HG02763 (cell line): Measurements from ENCODE around the gene OR2T35.
"Not testable (repeated sequence)": the region's sequence is repeated elsewhere in the genome, so short reads cannot be mapped to it uniquely, and the experiment has no call there.

Experiments
- ATAC-seq: cut with Tn5 transposase; IDR thresholded peaks from one replicate; pipeline ENCODE4 v1.9.1; 2021; ENCODE audit warnings: mild to moderate bottlenecking, moderate library complexity; ENCODE audit not compliant: unreplicated experiment

Gene OR2T35

GRCh38 chr1:248645178-248645577, at the start of gene OR2T35:
Gene OR2T35 (minus strand): TSS chr1:248645278. CDS start chr1:248639258, 6,020 bp downstream.
- not testable (repeated sequence) for ATAC-seq

GRCh38 chr1:248691567-248692155, 46.6 kb upstream of the OR2T35 start:
- no peak for ATAC-seq

GRCh38 chr1:248688527-248689298, 43.6 kb upstream of the OR2T35 start:
- ATAC-seq, result peak; percentile 61

- ATAC-seq, result peak; percentile 86
Observed at GRCh38 chr1:248686815-248687214, 41.7 kb upstream of the OR2T35 start.

- ATAC-seq, result no peak
Observed at GRCh38 chr1:248681651-248682050, 36.6 kb upstream of the OR2T35 start.

- no peak for ATAC-seq
Observed at GRCh38 chr1:248670003-248670402, 24.9 kb upstream of the OR2T35 start.

- peak; percentile 93 for ATAC-seq
Observed at GRCh38 chr1:248663453-248664328, 18.6 kb upstream of the OR2T35 start.

- not testable (repeated sequence) for ATAC-seq
Observed at GRCh38 chr1:248656797-248657196, 11.7 kb upstream of the OR2T35 start.

- ATAC-seq, result not testable (repeated sequence)
Observed at GRCh38 chr1:248655354-248655753, 10.3 kb upstream of the OR2T35 start, which contains the start of gene OR2T27. Gene OR2T27 (minus strand): TSS chr1:248655528. CDS start chr1:248650884, 4,644 bp downstream.

- not testable (repeated sequence) for ATAC-seq
Observed at GRCh38 chr1:248648770-248649536, 3.9 kb upstream of the OR2T35 start.

GRCh38 chr1:248642971-248643651, 2.0 kb downstream of the OR2T35 start:
- ATAC-seq, result peak; percentile 66

GRCh38 chr1:248641583-248641982, 3.5 kb downstream of the OR2T35 start:
- ATAC-seq, result not testable (repeated sequence)

- ATAC-seq, result peak; percentile 40
Observed at GRCh38 chr1:248640906-248641305, 4.2 kb downstream of the OR2T35 start.

- ATAC-seq, result not testable (repeated sequence)
Observed at GRCh38 chr1:248639652-248640051, 5.4 kb downstream of the OR2T35 start.

- not testable (repeated sequence) for ATAC-seq
Observed at GRCh38 chr1:248636612-248637011, 8.5 kb downstream of the OR2T35 start.

GRCh38 chr1:248634991-248635390, 10.1 kb downstream of the OR2T35 start, which contains the start of gene OR2T11:
Gene OR2T11 (minus strand): TSS chr1:248635091. CDS start chr1:248627128, 7,963 bp downstream.
- not testable (repeated sequence) for ATAC-seq

- ATAC-seq, result no peak
Observed at GRCh38 chr1:248631354-248632008, 13.6 kb downstream of the OR2T35 start.

- ATAC-seq, result no peak
Observed at GRCh38 chr1:248630551-248630950, 14.5 kb downstream of the OR2T35 start.
